RWPE1 (cell line): Measurements from ENCODE around the gene DROSHA.

ENCODE experiments used
- CTCF ChIA-PET: fragments of 350-600 bp; sonication (Branson Sonifier 250); formaldehyde crosslinking; extraction: SDS; loops from one replicate; lab custom pipeline; 2021; lab: Yijun Ruan, JAX
- POLR2A ChIA-PET: fragments of 400-600 bp; formaldehyde crosslinking; extraction: SDS; loops from one replicate; lab custom pipeline; 2020; ENCODE audit warnings: antibody characterized with exemption; ENCODE audit not compliant: low non-redundant PET; lab: Yijun Ruan, JAX
- DNase-seq: peaks from one replicate; pipeline ENCODE4 v3.0.0; 2012; ENCODE audit warnings: low spot score
- H3K27ac ChIP-seq: fragments of 450-650 bp; 2 replicates; pipeline ENCODE4 v1.5.1; 2017
- CTCF ChIP-seq: fragments of 450-650 bp; conservative IDR thresholded peaks from 2 replicates; pipeline ENCODE4 v1.5.1; 2017; ENCODE audit warnings: low read depth, mild to moderate bottlenecking

The DROSHA gene

GRCh38 chr5:31357038-31357437 is 174.9 kb downstream of the DROSHA start:
- no peak for TF ChIP-seq CTCF
- no peak overlapping the region for H3K27ac ChIP-seq
- no peak for DNase-seq
- POLR2A ChIA-PET: no interaction called here
- CTCF ChIA-PET: no interaction called here

- CTCF ChIA-PET: no interaction called here
- TF ChIP-seq CTCF: no peak
- no peak for DNase-seq
- H3K27ac ChIP-seq: no peak overlapping the region
- POLR2A ChIA-PET: no interaction called here
These were observed 176.6 kb downstream of the DROSHA start for GRCh38 chr5:31355337-31355736.
